H9 (cell line): ENCODE measurements around the gene DUSP11. TPM values are rescaled to one million over a fixed set of nuclear protein-coding genes. Genes with fewer than 3 reads are reported as not detected.

Source experiments
- DNase-seq: peaks from one replicate; pipeline ENCODE4 v3.0.0-alpha.2; 2017
- H2AFZ ChIP-seq: one replicate; pipeline ENCODE4 v1.6.1; 2013; ENCODE audit warnings: mild to moderate bottlenecking, low read length, control low read depth, moderate library complexity
- H2AK5ac ChIP-seq: 2 replicates; pipeline ENCODE4 v1.6.1; 2013; ENCODE audit warnings: low read length, control low read depth, mixed read lengths; ENCODE audit not compliant: insufficient read length
- H2BK120ac ChIP-seq: one replicate; pipeline ENCODE4 v1.6.1; 2013; ENCODE audit warnings: low read depth, mild to moderate bottlenecking, low read length, control low read depth, inconsistent platforms; ENCODE audit not compliant: poor library complexity, severe bottlenecking
- H2BK12ac ChIP-seq: 2 replicates; pipeline ENCODE4 v1.6.1; 2013; ENCODE audit warnings: low read length, control low read depth, mixed read lengths, low read depth; ENCODE audit not compliant: insufficient read length
- H2BK15ac ChIP-seq: 2 replicates; pipeline ENCODE4 v1.6.1; 2013; ENCODE audit warnings: low read depth, low read length, control low read depth
- H2BK20ac ChIP-seq: one replicate; pipeline ENCODE4 v1.6.1; 2013; ENCODE audit warnings: low read depth, mild to moderate bottlenecking, low read length, control low read depth, inconsistent platforms; ENCODE audit not compliant: poor library complexity, severe bottlenecking
- H2BK5ac ChIP-seq: 2 replicates; pipeline ENCODE4 v1.6.1; 2013; ENCODE audit warnings: low read length, control low read depth, mixed read lengths; ENCODE audit not compliant: insufficient read length
- H3K14ac ChIP-seq: 2 replicates; pipeline ENCODE4 v1.6.1; 2013; ENCODE audit warnings: low read length, control low read depth; ENCODE audit not compliant: insufficient read depth
- H3K18ac ChIP-seq: 2 replicates; pipeline ENCODE4 v1.6.1; 2013; ENCODE audit warnings: low read depth, mild to moderate bottlenecking, mixed read lengths, low read length, control low read depth; ENCODE audit not compliant: insufficient read length
- H3K23ac ChIP-seq: 2 replicates; pipeline ENCODE4 v1.6.1; 2013; ENCODE audit warnings: low read length, control low read depth, mixed read lengths, low read depth; ENCODE audit not compliant: insufficient read length
- H3K23me2 ChIP-seq: 2 replicates; pipeline ENCODE4 v1.6.1; 2013; ENCODE audit warnings: low read depth, mild to moderate bottlenecking, mixed read lengths, low read length, control low read depth; ENCODE audit not compliant: insufficient read length, poor library complexity, severe bottlenecking
- H3K27ac ChIP-seq: 2 replicates; pipeline ENCODE4 v1.5.1; 2013; ENCODE audit warnings: low read length, control low read depth, mixed read lengths, low read depth; ENCODE audit not compliant: insufficient read length
- H3K27me3 ChIP-seq: 2 replicates; pipeline ENCODE4 v1.6.1; 2013; ENCODE audit warnings: low read length, control low read depth, inconsistent platforms; ENCODE audit not compliant: insufficient read depth
- H3K4ac ChIP-seq: 2 replicates; pipeline ENCODE4 v1.6.1; 2013; ENCODE audit warnings: low read depth, mild to moderate bottlenecking, control low read depth, inconsistent platforms, low read length, moderate library complexity
- H3K4me1 ChIP-seq: 2 replicates; pipeline ENCODE4 v1.6.1; 2013; ENCODE audit warnings: low read length, control low read depth, inconsistent platforms; ENCODE audit not compliant: insufficient read depth
- H3K4me2 ChIP-seq: 2 replicates; pipeline ENCODE4 v1.6.1; 2013; ENCODE audit warnings: low read length, control low read depth, mixed read lengths; ENCODE audit not compliant: insufficient read length, insufficient read depth
- H3K56ac ChIP-seq: 2 replicates; pipeline ENCODE4 v1.6.1; 2013; ENCODE audit warnings: low read depth, mild to moderate bottlenecking, mixed read lengths, low read length, control low read depth; ENCODE audit not compliant: insufficient read length
- H3K79me1 ChIP-seq: 2 replicates; pipeline ENCODE4 v1.6.1; 2013; ENCODE audit warnings: low read depth, mild to moderate bottlenecking, moderate library complexity, low read length, control low read depth, inconsistent platforms; ENCODE audit not compliant: insufficient read depth, poor library complexity, severe bottlenecking
- H3K79me2 ChIP-seq: 2 replicates; pipeline ENCODE4 v1.6.1; 2013; ENCODE audit warnings: low read length, control low read depth, inconsistent platforms; ENCODE audit not compliant: insufficient read depth
- H3K9ac ChIP-seq: 2 replicates; pipeline ENCODE4 v1.6.1; 2013; ENCODE audit warnings: low read length, control low read depth, mixed read lengths; ENCODE audit not compliant: insufficient read length; ENCODE audit errors: extremely low read depth
- H3K9me3 ChIP-seq: one replicate; pipeline ENCODE4 v1.6.1; 2013; ENCODE audit warnings: low read depth, low read length, inconsistent platforms; ENCODE audit not compliant: control insufficient read depth
- H3T11ph ChIP-seq: one replicate; pipeline ENCODE4 v1.6.1; 2013; ENCODE audit warnings: mild to moderate bottlenecking, low read length, control low read depth, inconsistent platforms
- H4K20me1 ChIP-seq: one replicate; pipeline ENCODE4 v1.6.1; 2013; ENCODE audit not compliant: control insufficient read depth, insufficient read length, insufficient read depth
- H4K5ac ChIP-seq: 2 replicates; pipeline ENCODE4 v1.6.1; 2013; ENCODE audit warnings: low read depth, mild to moderate bottlenecking, mixed read lengths, low read length, control low read depth; ENCODE audit not compliant: insufficient read length
- H4K8ac ChIP-seq: replicated peaks from 2 replicates; pipeline ENCODE4 v1.6.1; 2013; ENCODE audit warnings: low read length, control low read depth, mixed read lengths, low read depth; ENCODE audit not compliant: insufficient read length
- H4K91ac ChIP-seq: 2 replicates; pipeline ENCODE4 v1.6.1; 2013; ENCODE audit warnings: low read depth, mild to moderate bottlenecking, moderate library complexity, mixed read lengths, low read length, control low read depth; ENCODE audit not compliant: insufficient read length
- H3K27ac Mint-ChIP-seq, 3 experiments: 2 replicates in 2 of 3; 3 replicates in 1 of 3; pipeline ENCODE4 v1.8.0; 2020 to 2021; ENCODE audit warnings: mixed read lengths in 3 of 3, mild to moderate bottlenecking in 1 of 3, moderate library complexity in 1 of 3
- H3K27me3 Mint-ChIP-seq: 2 replicates; pipeline ENCODE4 v1.8.0; 2021; ENCODE audit warnings: low read depth, mild to moderate bottlenecking, moderate library complexity, mixed read lengths
- H3K36me3 Mint-ChIP-seq, 3 experiments: 2 replicates in 2 of 3; 3 replicates in 1 of 3; pipeline ENCODE4 v1.8.0; 2020 to 2021; ENCODE audit warnings: low read depth in 3 of 3, mixed read lengths in 3 of 3; ENCODE audit not compliant: insufficient read depth in 1 of 3
- H3K4me1 Mint-ChIP-seq, 2 experiments: 2 replicates each; pipeline ENCODE4 v1.8.0; 2020; ENCODE audit warnings: mixed read lengths in 2 of 2
- H3K4me3 Mint-ChIP-seq, 2 experiments: 2 replicates in 1 of 2; 3 replicates in 1 of 2; pipeline ENCODE4 v1.8.0; 2020 to 2021; ENCODE audit warnings: mild to moderate bottlenecking in 2 of 2, mixed read lengths in 2 of 2, moderate library complexity in 1 of 2
- H3K9me3 Mint-ChIP-seq, 2 experiments: 2 replicates in 1 of 2; 3 replicates in 1 of 2; pipeline ENCODE4 v1.8.0; 2020; ENCODE audit warnings: mild to moderate bottlenecking in 2 of 2, mixed read lengths in 2 of 2, moderate library complexity in 1 of 2
- CTCF ChIP-seq: fragments of 200-600 bp; sonication (generic); conservative IDR thresholded peaks from 3 replicates; pipeline ENCODE4 v1.8.0; 2021; ENCODE audit warnings: antibody characterized with exemption, mild to moderate bottlenecking
- WGBS: extraction: QIAGEN DNeasy Blood & Tissue Kit; methylation state at CpG from one replicate; pipeline ENCODE4 v1.1.7; 2013; ENCODE audit warnings: missing lambda C conversion rate, low lambda C conversion rate, mixed read lengths; ENCODE audit not compliant: insufficient read length; ENCODE audit errors: extremely low coverage; 5-methylcytosine and 5-hydroxymethylcytosine counted together
- total RNA-seq: library from RNA; stranded (reverse); gene quantifications from 2 replicates; pipeline ENCODE4 v1.2.1, GENCODE V29; 2021

The DUSP11 gene
- total RNA-seq, 1 experiment from 2014 or later = 21.4 TPM

GRCh38 chr2:73828389-73828817 lies 48.5 kb upstream of the DUSP11 start:
- Mint-ChIP-seq H3K36me3 (peaks cover 18 to 24% (median 19%) of the 10 kb centered on the region in 3 experiments), H3K27ac (peak overlapping the region in 2 of 3 experiments; percentile 75 to 94; a peak in 4 of 7 replicates), H3K9me3 (peaks cover 0 to 2% of the 10 kb centered on the region in 2 experiments; a peak in 1 of 5 replicates), H3K27me3 (peaks cover 24% of the 10 kb centered on the region), H3K4me1 (peaks cover 16 to 27% of the 10 kb centered on the region in 2 experiments), H3K4me3 (peak overlapping the region; percentile 87 to 88)
- no peak overlapping the region for H2BK5ac ChIP-seq
- H3K56ac ChIP-seq = no peak overlapping the region
- H3K4ac ChIP-seq = no peak overlapping the region
- H2BK12ac ChIP-seq = no peak overlapping the region
- no peak overlapping the region for H2AK5ac ChIP-seq
- H3T11ph ChIP-seq = no peak overlapping the region
- H2AFZ ChIP-seq = peak overlapping the region; percentile 100
- no peaks in the 10 kb centered on the region for H3K9me3 ChIP-seq
- H3K18ac ChIP-seq = no peak overlapping the region
- no peak overlapping the region for H3K14ac ChIP-seq
- H3K4me2 ChIP-seq = peak overlapping the region; percentile 99
- H2BK120ac ChIP-seq = no peak overlapping the region
- no peak overlapping the region for H3K23ac ChIP-seq
- H3K4me1 ChIP-seq = no peaks in the 10 kb centered on the region
- DNase-seq = no peak
- peaks cover 5% of the 10 kb centered on the region; the same call in 1 of the 2 replicates for H3K79me2 ChIP-seq
- no peak for TF ChIP-seq CTCF
- H3K27ac ChIP-seq = no peak overlapping the region
- no CpG with 5 or more reads among the region's 4 CpGs for WGBS
- no peak overlapping the region for H3K9ac ChIP-seq
- peaks cover 6% of the 10 kb centered on the region for H3K23me2 ChIP-seq
- no peaks in the 10 kb centered on the region for H4K20me1 ChIP-seq
- peaks cover 3% of the 10 kb centered on the region for H3K79me1 ChIP-seq
- H2BK15ac ChIP-seq = no peak overlapping the region
- no peak overlapping the region for H4K91ac ChIP-seq
- H4K8ac ChIP-seq = peak overlapping the region; percentile 24
- no peak overlapping the region for H2BK20ac ChIP-seq
- peak overlapping the region; percentile 94 for H4K5ac ChIP-seq
- no peaks in the 10 kb centered on the region for H3K27me3 ChIP-seq
